GM19240 (cell line): ENCODE measurements around the gene AHNAK.
"Not testable (repeated sequence)": the region's sequence is repeated elsewhere in the genome, so short reads cannot be mapped to it uniquely, and the experiment has no call there.

Experiments used
- DNase-seq: peaks from one replicate; pipeline ENCODE4 v3.0.0; 2011; ENCODE audit warnings: low spot score; ENCODE audit not compliant: insufficient read length

Gene AHNAK

DNA sequence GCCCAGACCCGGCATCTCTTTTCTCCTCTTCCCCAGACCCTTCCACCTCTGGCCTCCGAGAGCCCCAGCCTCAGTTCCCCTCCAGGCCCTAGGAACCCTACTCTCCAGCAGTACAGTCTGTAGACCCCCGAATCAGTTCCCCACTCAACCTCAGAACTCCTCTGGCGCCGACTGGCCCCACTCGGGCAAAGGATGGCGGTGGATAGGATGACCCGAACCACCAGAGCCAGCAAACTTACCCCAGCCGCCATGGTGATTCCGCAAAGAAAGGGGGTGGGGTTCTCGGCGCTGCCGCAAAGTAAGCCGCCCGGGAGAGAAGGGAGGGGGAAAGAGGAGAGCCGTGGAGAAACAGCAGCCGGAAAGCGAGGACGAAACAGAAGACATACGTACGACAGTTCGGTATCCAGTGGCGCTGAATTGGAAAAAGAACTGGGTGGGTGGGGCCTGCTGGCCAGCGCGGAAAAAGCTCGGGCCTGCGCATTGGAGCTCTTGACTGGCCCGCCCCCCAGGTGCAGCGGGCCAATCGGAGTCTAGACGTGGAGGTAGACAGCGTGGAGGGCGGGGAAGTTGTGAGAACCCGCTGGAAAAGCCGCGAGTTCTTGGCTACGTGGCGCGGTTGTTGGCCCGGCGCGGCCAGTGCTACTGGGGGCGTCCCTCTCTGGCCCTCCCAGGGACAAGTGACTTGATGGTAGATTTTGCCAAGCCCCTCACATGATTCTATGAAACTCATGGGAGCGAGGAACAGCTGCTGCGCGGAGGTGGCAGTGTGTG is 27.2 kb upstream of the AHNAK start, which contains the start of gene EEF1G:
Gene EEF1G (minus strand): TSS at position 300 of the 771 bp plus-strand sequence. CDS start 49 bp downstream, at position 251.
- peak; percentile 89 for DNase-seq

DNA sequence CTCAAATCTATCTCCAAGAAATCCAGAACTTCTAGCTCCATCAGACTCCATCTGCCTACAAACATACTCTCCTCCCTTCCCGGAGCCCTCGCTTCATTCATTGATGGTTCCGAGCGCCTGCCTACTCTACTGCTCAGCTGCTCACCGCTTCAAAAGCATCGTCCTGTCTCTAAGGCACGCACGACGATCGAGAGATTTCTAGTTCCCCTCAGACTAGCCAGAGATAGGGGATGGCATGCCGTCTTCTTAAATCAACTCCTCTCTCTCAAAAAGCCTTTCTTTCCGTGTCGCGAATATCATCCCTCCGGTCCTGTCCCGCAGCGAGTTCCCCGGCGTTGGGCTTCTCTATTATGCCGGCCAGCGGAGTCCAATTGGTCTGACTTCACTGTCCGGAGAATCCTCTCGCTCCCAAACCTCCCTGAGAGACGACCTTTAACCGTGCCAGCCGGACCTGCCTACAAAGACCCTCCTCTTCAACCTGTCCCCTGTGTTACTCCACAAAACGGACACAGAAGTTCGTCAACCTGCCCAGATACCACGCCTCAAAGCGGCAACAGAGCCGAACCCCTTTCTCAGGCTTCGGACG is 26.5 kb upstream of the AHNAK start:
- no peak for DNase-seq

DNA sequence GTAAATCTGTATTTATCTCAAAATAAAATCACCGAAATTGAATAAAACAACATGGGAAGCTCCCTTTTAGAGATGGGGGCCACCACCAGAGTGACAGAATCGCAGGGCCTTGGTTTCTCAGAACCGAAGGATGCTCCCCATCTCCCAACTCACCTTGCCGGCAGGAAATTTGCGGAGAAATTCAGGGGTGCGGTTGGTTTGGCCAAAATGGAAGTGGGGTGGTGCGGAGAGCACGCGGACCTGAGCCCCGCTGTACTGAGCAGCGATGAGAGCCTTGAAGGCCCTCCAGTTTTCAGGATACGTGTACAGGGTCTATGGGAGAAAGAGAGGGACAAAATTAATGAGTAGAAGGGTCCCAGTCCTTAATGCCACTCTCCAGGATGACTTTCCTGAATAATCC is 25.8 kb upstream of the AHNAK start:
- no peak for DNase-seq

DNA sequence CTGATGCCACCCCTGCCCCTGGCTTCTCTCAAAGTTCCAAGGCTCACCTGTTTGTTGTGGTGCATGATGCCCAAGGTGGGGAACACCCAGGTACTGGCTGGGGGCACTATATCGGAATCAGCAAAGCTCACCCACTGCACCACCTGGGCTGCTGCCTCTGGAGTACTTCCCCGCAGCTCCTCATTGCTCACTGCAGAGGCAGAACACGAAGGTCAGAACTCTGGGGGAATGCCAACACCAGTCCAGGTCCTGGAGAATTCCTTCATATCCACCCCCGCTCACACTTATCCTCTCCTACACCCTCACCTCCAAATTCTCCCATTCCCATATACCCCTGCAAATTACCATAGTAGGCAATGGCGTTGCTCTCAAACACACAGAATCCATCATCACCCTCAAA is 24.9 kb upstream of the AHNAK start:
- not testable (repeated sequence) for DNase-seq

DNA sequence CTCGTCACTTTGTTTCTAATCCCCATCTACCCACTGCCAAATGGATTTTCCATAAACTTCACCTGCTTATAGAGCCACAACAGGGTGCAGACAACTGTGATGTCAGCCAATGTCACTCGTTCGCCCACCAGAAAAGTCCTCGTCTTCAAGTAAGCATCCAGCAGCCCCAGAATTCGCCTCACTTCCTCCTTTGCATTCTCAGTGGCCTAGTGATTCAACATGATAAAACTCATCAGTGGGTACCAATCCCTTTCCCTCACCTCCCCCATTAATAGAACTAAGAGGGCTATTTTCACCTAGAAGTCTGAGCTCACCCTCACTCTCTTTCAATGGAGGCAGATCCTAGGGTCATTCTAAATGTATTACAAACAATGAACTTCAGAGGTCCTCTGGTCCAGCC is 24.3 kb upstream of the AHNAK start:
- DNase-seq: not testable (repeated sequence)

DNA sequence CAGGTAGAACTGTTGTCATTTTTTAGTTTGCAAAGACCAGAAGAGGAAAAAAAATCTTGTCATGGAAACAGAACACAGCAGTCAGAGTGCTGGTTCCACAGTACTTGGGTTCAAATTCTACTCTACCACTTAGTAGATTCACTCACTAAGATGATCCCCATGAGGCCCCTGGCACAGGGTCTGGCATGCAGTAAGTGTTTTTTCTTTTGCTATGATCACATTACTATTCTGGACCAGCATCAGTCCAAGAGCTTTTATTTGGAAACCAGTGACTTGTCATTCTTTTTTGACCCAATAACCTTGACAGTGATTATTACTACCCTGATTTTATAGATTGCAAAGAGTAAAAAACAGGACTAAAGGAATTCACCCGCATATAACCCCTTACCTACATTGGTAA is 23.0 kb upstream of the AHNAK start:
- DNase-seq: no peak

DNA sequence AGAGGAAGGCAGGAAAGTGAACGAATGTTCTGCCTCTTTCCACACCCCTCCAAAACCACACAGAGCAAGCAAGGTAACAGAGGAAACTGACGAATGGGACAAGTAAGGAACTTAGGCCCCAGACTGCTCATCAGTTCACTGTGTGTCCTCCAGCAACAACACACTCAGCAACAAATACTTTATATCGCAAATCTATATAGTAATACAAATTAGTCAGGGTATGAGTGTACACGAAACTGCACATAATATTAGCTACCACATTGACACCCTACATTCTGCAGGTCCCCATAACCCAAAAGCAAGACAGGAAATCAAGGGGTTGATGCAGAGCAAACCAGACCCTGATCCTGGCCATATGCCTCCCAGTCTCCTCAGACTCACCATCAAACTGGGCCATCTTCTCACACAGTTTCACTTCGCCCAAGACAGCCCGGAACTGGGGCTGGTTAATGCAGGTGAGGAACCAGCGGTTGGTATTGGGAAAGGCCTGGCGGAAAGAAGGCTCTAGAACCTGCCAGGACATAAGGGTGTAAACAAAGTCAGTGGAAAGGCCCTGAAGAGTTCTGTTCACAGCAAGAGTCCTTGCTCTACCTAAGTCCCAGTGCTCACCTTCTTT is 20.5 kb upstream of the AHNAK start:
- no peak for DNase-seq

DNA sequence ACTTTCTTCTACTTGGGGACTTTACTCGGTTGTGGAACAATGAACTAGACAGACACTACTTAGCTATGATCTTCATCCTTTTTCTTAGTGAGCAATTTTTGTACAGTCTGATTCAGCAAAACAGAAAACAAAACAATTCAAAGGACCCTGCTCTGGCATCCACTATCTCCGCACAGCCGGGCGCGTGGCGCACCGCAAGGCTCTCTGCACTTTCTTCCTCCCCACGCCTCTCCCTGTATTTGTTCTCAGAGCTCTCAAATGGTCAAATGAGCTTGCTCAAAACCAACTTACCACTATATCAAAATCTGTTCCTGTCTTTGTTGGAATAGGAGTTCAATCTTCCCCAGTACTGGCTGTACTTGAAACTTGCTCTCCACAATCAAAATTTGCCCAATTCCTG is 19.6 kb upstream of the AHNAK start:
- DNase-seq: no peak

DNA sequence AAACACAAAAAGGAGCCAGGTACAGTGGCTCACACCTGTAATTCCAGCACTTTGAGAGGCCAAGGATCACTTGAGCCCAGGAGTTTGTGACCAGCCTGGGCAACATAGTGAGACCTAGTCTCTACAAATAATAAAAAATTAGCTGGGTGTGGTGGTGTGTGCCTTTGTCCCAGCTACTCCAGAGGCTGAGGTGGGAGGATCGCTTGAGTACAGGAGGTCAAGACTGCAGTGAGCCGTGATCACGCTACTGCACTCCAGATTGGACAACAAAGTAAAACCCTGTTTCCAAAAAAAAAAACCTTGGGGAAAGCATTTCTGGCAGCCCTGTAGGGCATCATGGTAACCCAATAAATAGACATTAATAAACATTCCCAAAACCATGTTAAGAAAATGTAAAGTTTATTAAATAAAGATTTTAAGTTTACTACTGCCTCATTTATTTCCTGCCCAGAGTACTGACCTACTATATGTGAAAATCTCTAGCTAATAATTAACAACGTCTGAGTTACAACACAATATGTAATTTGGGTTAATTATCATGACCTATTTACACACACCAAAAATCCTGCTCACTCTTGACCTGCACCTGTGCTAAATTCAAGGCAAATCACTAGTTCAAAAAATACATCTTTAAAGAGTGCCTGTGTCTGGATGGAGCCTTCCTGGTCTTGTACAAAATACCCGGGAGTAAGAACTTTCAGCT is 18.6 kb upstream of the AHNAK start:
- no peak for DNase-seq

DNA sequence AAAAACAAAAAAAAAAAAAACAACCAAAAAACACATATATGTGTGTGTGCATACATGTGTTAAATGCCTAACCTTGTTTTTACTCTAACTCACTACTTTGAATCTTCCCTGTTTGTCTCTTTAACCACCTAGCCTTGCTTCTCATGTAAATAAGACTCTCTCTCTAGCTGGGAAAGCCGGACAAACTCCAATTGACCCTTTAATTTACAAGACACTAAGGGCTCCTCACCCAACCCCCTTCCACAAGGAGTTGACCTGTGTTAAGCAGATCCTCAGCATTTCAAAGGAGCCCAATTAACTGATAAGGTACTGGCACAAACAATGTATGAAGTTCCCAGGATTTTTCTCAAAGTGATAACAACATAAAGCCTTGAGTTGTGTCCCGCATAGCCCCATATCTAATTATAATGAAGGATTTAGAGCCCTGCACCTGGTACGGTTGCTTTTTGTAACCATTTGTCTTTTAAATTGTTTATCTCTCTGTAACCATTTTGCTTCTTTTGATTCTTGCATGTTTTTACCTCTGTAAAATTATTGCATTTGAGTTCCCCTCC is 15.1 kb upstream of the AHNAK start:
- DNase-seq: not testable (repeated sequence)

DNA sequence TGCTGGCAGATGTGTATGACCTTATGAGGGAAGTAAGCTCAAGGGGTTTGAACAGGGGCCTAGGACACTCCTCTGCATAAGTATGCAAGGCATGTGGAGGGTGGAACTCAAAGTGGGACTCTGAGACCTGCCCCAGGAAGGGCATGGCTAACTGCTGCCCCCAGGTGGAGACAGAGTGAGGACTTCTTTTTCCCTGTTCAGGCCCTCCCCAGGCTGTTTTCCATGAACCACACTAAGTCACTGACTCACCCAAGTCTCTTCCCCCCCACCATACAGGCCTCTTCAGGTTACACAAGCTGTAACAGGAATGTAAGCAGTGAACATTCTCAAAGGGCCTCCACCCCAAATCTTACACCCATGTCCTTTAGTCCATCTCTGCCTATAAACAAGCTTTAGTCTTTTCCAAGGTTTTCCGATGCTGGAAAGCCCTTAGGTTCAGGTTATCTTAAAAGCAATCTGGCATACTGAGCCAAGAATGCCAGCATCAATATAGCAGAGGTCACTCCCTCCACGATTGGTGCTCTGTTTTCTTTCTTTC is 14.0 kb upstream of the AHNAK start:
- DNase-seq: no peak

DNA sequence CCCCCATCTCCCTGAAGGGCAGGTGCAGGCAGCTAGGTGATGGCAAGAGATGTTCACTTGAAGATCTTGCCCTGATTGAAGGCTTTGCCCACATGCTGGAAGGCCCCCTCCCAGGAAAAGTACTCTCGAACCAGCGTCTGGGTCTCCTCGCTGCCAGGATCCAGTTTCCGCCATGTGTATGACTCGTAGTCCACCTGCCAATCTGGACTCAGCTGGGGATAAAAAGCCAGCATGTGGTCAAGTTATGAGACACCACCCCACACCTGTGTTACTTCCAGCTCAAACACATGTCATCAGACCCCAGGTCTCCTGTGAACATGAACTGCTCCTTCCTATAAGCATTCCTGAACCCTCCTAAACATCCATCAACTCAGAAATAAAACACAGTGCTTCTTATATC is 13.0 kb upstream of the AHNAK start:
- DNase-seq: not testable (repeated sequence)

DNA sequence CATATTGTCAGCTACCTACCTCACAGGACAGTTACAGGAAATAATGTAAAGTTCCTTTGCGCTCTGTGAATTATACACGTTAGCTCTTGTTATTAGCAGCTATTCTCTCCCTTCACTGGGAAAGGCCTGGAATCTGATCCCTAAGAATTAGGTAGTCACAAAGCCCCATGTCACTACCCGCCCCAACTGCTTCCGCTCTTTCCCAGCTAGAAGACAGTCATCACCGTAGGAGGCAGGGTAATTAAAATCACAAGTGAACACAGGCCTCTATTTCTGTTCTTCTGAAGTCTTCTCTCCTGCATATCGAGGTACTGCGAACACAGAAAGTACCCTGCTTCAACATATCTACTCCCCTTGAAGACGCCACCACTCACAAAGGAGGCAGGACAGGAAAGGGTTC is 12.6 kb upstream of the AHNAK start:
- no peak for DNase-seq

DNA sequence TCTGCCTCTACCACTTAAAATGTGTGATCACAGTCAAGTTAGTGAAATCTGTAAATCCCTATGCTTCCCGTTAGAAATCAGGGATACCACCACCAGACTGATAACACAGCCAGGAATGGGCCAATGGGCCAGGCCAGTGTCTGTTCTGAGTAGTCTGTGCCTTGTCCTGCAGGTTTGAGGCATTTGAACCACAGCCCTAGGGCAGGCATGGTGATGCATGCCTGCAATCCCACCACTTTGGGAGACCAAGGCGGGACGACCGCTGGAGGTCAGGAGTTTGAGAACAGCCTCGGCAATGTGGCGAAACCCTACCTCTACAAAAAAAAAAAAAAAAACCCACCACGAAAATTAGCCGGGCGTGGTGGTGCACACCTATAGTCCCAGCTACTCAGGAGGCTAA is 12.1 kb upstream of the AHNAK start:
- no peak for DNase-seq

DNA sequence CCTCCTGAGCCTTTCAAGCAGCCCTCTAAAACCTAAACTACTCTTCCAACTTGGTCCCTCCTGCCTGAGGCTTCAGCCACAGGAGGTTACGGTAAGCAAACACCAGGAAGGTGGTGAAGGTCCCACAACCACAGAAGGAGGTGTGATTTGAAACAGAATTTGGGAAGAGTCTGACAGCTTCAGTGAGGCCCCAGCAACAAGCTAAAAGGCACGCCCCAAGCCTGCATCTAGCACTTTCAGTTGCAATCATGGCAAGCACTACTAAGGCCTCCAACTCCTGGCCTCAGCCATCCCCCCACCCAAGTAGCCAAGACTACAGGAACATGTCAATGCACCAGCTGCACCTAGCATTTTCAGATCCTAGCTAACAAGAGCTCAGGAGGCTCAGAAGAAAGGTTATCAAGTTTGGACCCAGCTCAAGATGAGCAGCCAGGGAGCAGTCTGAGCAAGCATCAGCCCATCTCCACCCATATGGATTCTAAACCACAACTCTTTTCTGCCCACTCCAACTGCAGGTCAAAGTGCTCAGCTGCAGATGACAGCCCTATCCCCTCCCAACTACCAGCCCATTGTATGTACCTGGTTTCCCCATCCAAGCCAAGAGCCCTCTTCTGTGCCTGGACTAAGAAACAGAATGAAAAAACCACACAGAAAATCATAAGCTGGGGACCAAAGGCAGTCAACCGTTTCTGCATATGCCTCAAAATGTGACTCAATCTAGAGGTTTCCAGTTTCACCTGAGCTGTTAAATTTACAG is 10.4 kb upstream of the AHNAK start:
- DNase-seq: no peak

DNA sequence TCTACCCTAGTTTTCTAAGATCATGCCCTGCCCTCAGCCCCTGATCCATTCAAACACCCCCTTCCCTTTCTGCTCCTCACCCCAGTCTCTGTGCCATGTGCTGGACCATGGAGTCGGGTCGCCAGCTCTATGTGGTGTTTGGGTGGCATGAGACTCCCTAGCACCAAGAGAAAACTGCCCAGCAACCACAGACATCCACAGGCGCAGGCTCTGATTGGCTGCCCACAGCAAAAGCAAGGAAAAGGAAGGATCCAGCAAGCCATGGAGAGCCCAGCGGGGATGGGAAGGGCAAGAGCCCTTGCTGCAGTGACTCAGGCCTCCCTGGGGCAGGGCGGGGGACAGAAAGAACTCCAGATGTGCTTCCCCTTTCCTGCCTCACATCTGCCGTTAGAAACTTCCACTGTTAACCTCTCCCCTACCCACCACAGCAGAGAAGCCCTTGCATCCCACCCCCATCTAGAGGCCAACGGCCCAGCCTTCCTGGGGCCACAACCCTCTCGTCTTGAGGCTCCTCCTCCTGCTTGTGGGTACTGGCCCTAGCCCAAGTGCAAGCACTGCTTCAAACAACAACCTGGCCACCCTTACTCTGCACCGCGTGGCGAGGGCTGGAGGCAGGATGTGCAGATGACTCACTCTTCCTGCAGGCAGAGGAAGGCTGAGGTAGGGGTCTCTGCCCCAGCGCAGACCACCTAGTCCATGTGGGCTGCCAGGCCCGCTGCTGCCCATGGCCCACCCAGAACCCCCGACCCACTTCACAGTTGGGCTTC is 9.7 kb upstream of the AHNAK start:
- DNase-seq: no peak

DNA sequence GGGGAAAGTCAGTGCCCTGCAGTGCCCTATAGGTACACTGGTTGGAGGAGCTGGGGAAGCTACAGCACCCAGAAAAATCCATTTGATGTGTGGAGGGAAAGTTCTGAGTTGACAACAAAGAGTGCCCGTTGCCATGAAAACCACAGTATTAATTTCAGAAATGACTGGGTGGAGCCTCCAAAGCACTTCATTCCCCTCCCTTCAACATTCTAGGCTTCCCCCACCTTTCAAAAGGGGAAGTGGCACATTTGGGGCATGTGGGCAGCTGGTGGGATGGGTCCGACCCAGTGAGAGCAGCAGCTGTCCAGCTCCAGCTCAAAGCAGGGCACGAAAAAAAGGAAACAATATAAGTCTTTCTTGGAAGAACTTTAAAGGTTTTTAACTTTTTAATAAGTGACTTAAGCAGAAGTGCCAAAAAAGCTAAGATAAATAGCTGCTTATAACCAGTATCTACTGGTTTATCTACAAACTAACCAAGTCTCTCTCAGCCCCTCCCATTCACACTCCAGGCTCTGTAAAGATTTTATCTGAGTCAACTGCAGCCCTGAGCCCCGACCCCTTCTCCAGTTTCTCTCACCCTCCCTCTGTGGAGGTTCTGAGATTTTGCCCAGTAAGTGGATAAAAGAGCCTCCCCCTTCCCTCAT is 9.0 kb upstream of the AHNAK start:
- peak; percentile 71 for DNase-seq

DNA sequence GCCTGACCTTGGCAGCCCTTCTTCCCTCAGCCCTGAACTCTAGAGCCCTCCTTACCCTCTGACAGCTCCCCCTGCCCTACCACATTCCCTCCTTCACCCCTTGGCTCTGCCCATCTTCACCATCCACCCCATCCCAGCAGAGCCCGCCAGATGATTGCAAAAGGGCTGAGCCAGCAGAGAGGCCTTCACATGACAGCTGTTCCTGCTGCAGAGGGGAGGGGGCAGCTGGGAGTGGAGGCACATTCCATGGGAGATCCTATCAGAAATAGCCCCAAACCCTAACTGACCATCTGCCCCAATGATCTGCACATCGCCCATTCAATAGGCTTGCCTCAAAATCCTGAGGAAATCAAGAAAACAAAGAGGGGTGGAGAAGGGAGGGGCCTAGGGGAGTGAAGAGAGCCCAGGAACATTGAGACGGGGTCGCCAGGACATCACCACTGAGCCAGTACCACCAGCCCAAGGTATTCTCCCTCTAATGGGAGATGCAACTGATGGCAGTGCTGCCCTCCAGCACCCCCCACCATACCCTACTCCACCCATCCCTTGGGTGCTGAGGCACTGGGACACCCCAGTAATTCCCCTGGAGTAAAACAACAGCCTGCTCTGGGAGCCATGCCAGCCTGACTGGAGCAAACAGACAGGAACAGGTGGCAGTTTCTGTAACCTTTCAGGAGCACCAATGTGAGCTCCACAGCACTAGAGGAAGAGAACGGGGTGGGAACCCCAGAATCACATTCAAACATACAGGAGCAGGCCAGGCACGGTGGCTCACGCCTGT is 8.0 kb upstream of the AHNAK start:
- DNase-seq: no peak
